Right atrium auricular region (tissue), 2 donors: ENCODE measurements around the gene PALB2. TPM values are rescaled to one million over a fixed set of nuclear protein-coding genes. Genes with fewer than 3 reads are reported as not detected.
"Not testable (repeated sequence)": the region's sequence is repeated elsewhere in the genome, so short reads cannot be mapped to it uniquely, and the experiment has no call there.

Source experiments
- DNase-seq: peaks from one replicate; pipeline ENCODE4 v3.0.0-alpha.2; 2019; ENCODE audit warnings: low spot score
- H3K27ac ChIP-seq, 2 donors: fragments of 200-600 bp; sonication (generic); 1 replicate in 1 of 2; 2 replicates in 1 of 2; pipeline ENCODE4 v1.5.1; 2016 to 2019
- H3K27me3 ChIP-seq, 2 donors: fragments of 200-600 bp; sonication (generic); one replicate each; pipeline versions ENCODE4 v1.5.1 to v1.6.0; 2017 to 2019
- H3K36me3 ChIP-seq: fragments of 200-600 bp; sonication (generic); one replicate; pipeline ENCODE4 v1.5.1; 2016
- H3K4me1 ChIP-seq, 2 donors: fragments of 200-600 bp; sonication (generic); one replicate each; pipeline versions ENCODE4 v1.5.1 to v1.6.0; 2017 to 2019
- H3K4me3 ChIP-seq, 2 donors: fragments of 200-600 bp; sonication (generic); 1 replicate in 1 of 2; 2 replicates in 1 of 2; pipeline ENCODE4 v1.5.1; 2017 to 2019; ENCODE audit warnings: mild to moderate bottlenecking in 1 of 2, moderate library complexity in 1 of 2
- H3K9me3 ChIP-seq, 2 donors: fragments of 200-600 bp; sonication (generic); one replicate each; pipeline ENCODE4 v1.5.1; 2019
- CTCF ChIP-seq, 2 donors: fragments of 200-600 bp; sonication (generic); IDR thresholded peaks; one replicate each; pipeline ENCODE4 v1.5.1; 2019; ENCODE audit warnings: antibody characterized with exemption in 2 of 2
- total RNA-seq, 2 donors: library from RNA; depleted of rRNA; stranded (reverse); fragments of >200 nt; gene quantifications; one replicate each; pipeline ENCODE4 v1.1.0, GENCODE V29; 2016

PALB2 gene
- total RNA-seq, 2 donors from 2014 or later: 4.7 TPM

- Histone ChIP-seq H3K27me3 (no peaks in the 10 kb centered on the region), H3K36me3 (peaks cover 23% of the 10 kb centered on the region), H3K4me1 (no peaks in the 10 kb centered on the region), H3K27ac (no peak overlapping the region), H3K4me3 (no peak overlapping the region), H3K9me3 (no peaks in the 10 kb centered on the region)
- DNase-seq: no peak
- TF ChIP-seq CTCF (IDR thresholded peaks at IDR 0.05): no peak
Observed at GRCh38 chr16:23611936-23612335, 29.2 kb downstream of the PALB2 start.

- H3K4me3 ChIP-seq, H3K9me3 ChIP-seq, DNase-seq, H3K4me1 ChIP-seq, H3K27ac ChIP-seq, H3K27me3 ChIP-seq: not testable (repeated sequence)
- H3K36me3 ChIP-seq: peaks cover 26% of the 10 kb centered on the region
Observed at GRCh38 chr16:23610905-23611304, 30.2 kb downstream of the PALB2 start.

- peaks cover 26% of the 10 kb centered on the region for H3K36me3 ChIP-seq
Observed at GRCh38 chr16:23609929-23610328, 31.2 kb downstream of the PALB2 start.

GRCh38 chr16:23608194-23608593 lies 32.9 kb downstream of the PALB2 start:
- H3K9me3 ChIP-seq: no peaks in the 10 kb centered on the region
- no peaks in the 10 kb centered on the region for H3K27me3 ChIP-seq
- peaks cover 38% of the 10 kb centered on the region for H3K36me3 ChIP-seq
- DNase-seq: no peak
- no peak overlapping the region for H3K27ac ChIP-seq
- TF ChIP-seq CTCF (IDR thresholded peaks at IDR 0.05): no peak
- no peak overlapping the region for H3K4me3 ChIP-seq
- no peaks in the 10 kb centered on the region for H3K4me1 ChIP-seq

More at GRCh38 chr16:23609929-23610328, 31.2 kb downstream of the PALB2 start:
- Histone ChIP-seq H3K27me3 (no peaks in the 10 kb centered on the region), H3K27ac (no peak overlapping the region), H3K4me1 (no peaks in the 10 kb centered on the region), H3K9me3 (no peaks in the 10 kb centered on the region), H3K4me3 (no peak overlapping the region)
- DNase-seq: no peak
- TF ChIP-seq CTCF (IDR thresholded peaks at IDR 0.05): no peak

- peaks cover 33% of the 10 kb centered on the region for H3K36me3 ChIP-seq
- DNase-seq: no peak
- no peaks in the 10 kb centered on the region for H3K9me3 ChIP-seq
- no peaks in the 10 kb centered on the region for H3K4me1 ChIP-seq
- H3K4me3 ChIP-seq: no peak overlapping the region
- no peak overlapping the region for H3K27ac ChIP-seq
- H3K27me3 ChIP-seq: no peaks in the 10 kb centered on the region
- no peak for TF ChIP-seq CTCF (IDR thresholded peaks at IDR 0.05)
Observed at GRCh38 chr16:23607726-23608125, 33.4 kb downstream of the PALB2 start.

- Histone ChIP-seq H3K4me1 (peaks cover 0 to 35% of the 10 kb centered on the region in 2 donors), H3K9me3 (no peaks in the 10 kb centered on the region), H3K27ac (peak overlapping the region; percentile 87 to 88), H3K4me3 (no peak overlapping the region), H3K27me3 (no peaks in the 10 kb centered on the region), H3K36me3 (peaks cover 14% of the 10 kb centered on the region)
- peak in 1 of 2 donors; percentile 56 for TF ChIP-seq CTCF (IDR thresholded peaks at IDR 0.05)
- DNase-seq: no peak
Observed at GRCh38 chr16:23597003-23597756, 43.9 kb downstream of the PALB2 start.
